ENCODE data around the gene ZFY.

Gene ZFY

DNA sequence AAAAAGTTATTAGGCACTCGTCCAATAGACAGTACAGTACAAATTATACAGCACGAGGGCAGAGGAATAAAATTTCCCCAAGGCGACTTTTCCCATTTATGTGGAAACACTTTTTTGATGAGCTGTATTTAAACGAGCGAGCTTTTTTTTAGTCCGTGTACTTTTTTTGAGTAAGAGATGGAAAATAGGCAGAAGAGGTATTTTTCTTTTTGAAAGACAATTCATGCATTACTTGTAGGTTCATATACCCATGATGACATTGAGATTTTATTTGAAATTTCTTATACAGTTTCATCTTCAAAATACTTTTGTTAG is 1.2 kb downstream of the ZFY start:
- no peaks in the 10 kb centered on the region for H3K79me2 ChIP-seq (ENCODE audit: insufficient read depth, low read length)
- no peaks in the 10 kb centered on the region for H3K36me3 ChIP-seq (ENCODE audit: low read length)
- no peaks in the 10 kb centered on the region for H3F3A ChIP-seq (ENCODE audit: insufficient read depth)
- no peak overlapping the region for H3K4me3 ChIP-seq (ENCODE audit: insufficient read depth, low read length, poor library complexity, severe bottlenecking)
- no peak for TF ChIP-seq EZH2phosphoT487 (conservative IDR thresholded peaks at IDR 0.05; ENCODE audit: low read length)
- H3K4me2 ChIP-seq (ENCODE audit: low read depth, low read length, poor library complexity, severe bottlenecking): no peak overlapping the region
- no peak overlapping the region for H3K9ac ChIP-seq (ENCODE audit: low read length)
- no peak overlapping the region for H2AFZ ChIP-seq (ENCODE audit: low read depth, low read length, severe bottlenecking)
- H3K9me2 ChIP-seq (replicated peaks; ENCODE audit: insufficient read depth, low read length): no peaks in the 10 kb centered on the region
- H3K9me3 ChIP-seq (ENCODE audit: insufficient read depth, low read length): no peaks in the 10 kb centered on the region
- no peaks in the 10 kb centered on the region for H3K27me3 ChIP-seq (ENCODE audit: low read length)
- H4K20me1 ChIP-seq (ENCODE audit: low read depth, low read length): no peaks in the 10 kb centered on the region
- no peak overlapping the region for H3K27ac ChIP-seq (ENCODE audit: low read depth, low read length)

- Histone ChIP-seq H3K9me2 (replicated peaks; ENCODE audit: insufficient read depth, low read length) (no peaks in the 10 kb centered on the region), H3K4me2 (ENCODE audit: low read depth, low read length, poor library complexity, severe bottlenecking) (no peak overlapping the region), H4K20me1 (ENCODE audit: low read depth, low read length) (no peaks in the 10 kb centered on the region), H3K79me2 (ENCODE audit: insufficient read depth, low read length) (no peaks in the 10 kb centered on the region), H3K27me3 (ENCODE audit: low read length) (no peaks in the 10 kb centered on the region), H3K9me3 (ENCODE audit: insufficient read depth, low read length) (no peaks in the 10 kb centered on the region), H2AFZ (ENCODE audit: low read depth, low read length, severe bottlenecking) (no peak overlapping the region), H3K36me3 (ENCODE audit: low read length) (no peaks in the 10 kb centered on the region), H3K4me3 (ENCODE audit: insufficient read depth, low read length, poor library complexity, severe bottlenecking) (no peak overlapping the region), H3K27ac (ENCODE audit: low read depth, low read length) (no peak overlapping the region), H3K9ac (ENCODE audit: low read length) (no peak overlapping the region), H3F3A (ENCODE audit: insufficient read depth) (no peaks in the 10 kb centered on the region)
- TF ChIP-seq CTCF (IDR thresholded peaks at IDR 0.05; ENCODE audit: insufficient read depth, low read length, poor library complexity, severe bottlenecking): no peak
- no peak for TF ChIP-seq EZH2phosphoT487 (conservative IDR thresholded peaks at IDR 0.05; ENCODE audit: low read length)
These were observed 2.0 kb downstream of the ZFY start for GRCh38 chrY:2937149-2937548.

DNA sequence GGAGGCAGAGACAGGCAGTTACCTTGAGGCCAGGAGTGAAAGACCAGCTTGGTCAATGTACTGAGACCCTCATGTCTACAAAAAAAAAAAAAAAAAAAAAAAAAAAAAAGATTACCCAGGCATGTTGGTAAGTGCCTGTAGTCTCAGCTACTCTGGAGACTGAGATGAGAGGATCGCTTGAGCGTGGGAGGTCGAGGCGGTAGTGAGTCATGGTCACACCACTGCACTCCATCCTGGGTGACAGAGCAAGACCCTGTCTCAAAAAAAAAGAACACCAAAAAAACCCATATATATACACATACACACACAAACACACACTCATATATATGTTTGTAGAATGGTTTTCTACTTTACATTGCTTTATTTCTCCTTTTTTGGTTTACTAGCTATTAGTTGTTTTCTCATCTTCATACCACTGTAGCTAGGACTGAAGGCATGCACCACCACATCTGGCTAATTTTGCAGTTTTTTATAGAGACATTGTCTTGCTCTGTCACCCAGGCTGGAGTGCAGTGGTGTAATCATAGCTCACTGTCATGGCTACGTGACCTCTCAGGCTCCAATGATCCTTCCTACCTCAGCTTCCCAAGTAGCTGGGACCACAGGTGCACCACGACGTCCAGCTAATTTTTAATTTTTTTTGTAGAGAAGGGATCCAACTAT is 14.5 kb downstream of the ZFY start:
- H3K4me3 ChIP-seq (ENCODE audit: insufficient read depth, low read length, poor library complexity, severe bottlenecking): no peak overlapping the region
- H3K36me3 ChIP-seq (ENCODE audit: low read length): no peaks in the 10 kb centered on the region
- H2AFZ ChIP-seq (ENCODE audit: low read depth, low read length, severe bottlenecking): no peak overlapping the region
- H3F3A ChIP-seq (ENCODE audit: insufficient read depth): no peaks in the 10 kb centered on the region
- no peaks in the 10 kb centered on the region for H3K27me3 ChIP-seq (ENCODE audit: low read length)
- H3K9ac ChIP-seq (ENCODE audit: low read length): no peak overlapping the region
- H3K9me3 ChIP-seq (ENCODE audit: insufficient read depth, low read length): no peaks in the 10 kb centered on the region
- TF ChIP-seq CTCF (IDR thresholded peaks at IDR 0.05; ENCODE audit: insufficient read depth, low read length, poor library complexity, severe bottlenecking) (no peak), EZH2phosphoT487 (conservative IDR thresholded peaks at IDR 0.05; ENCODE audit: low read length) (no peak)
- no peak overlapping the region for H3K27ac ChIP-seq (ENCODE audit: low read depth, low read length)
- no peaks in the 10 kb centered on the region for H3K9me2 ChIP-seq (replicated peaks; ENCODE audit: insufficient read depth, low read length)
- H3K4me2 ChIP-seq (ENCODE audit: low read depth, low read length, poor library complexity, severe bottlenecking): no peak overlapping the region
- no peaks in the 10 kb centered on the region for H4K20me1 ChIP-seq (ENCODE audit: low read depth, low read length)
- no peaks in the 10 kb centered on the region for H3K79me2 ChIP-seq (ENCODE audit: insufficient read depth, low read length)

- H3K9ac ChIP-seq (ENCODE audit: low read length): no peak overlapping the region
- H3K79me2 ChIP-seq (ENCODE audit: insufficient read depth, low read length): no peaks in the 10 kb centered on the region
- no peaks in the 10 kb centered on the region for H4K20me1 ChIP-seq (ENCODE audit: low read depth, low read length)
- no peaks in the 10 kb centered on the region for H3K27me3 ChIP-seq (ENCODE audit: low read length)
- no peak overlapping the region for H3K4me3 ChIP-seq (ENCODE audit: insufficient read depth, low read length, poor library complexity, severe bottlenecking)
- no peaks in the 10 kb centered on the region for H3K36me3 ChIP-seq (ENCODE audit: low read length)
- no peaks in the 10 kb centered on the region for H3F3A ChIP-seq (ENCODE audit: insufficient read depth)
- no peak overlapping the region for H3K4me2 ChIP-seq (ENCODE audit: low read depth, low read length, poor library complexity, severe bottlenecking)
- no peaks in the 10 kb centered on the region for H3K9me3 ChIP-seq (ENCODE audit: insufficient read depth, low read length)
- H2AFZ ChIP-seq (ENCODE audit: low read depth, low read length, severe bottlenecking): no peak overlapping the region
- H3K9me2 ChIP-seq (replicated peaks; ENCODE audit: insufficient read depth, low read length): no peaks in the 10 kb centered on the region
- H3K27ac ChIP-seq (ENCODE audit: low read depth, low read length): no peak overlapping the region
- no peak for TF ChIP-seq EZH2phosphoT487 (conservative IDR thresholded peaks at IDR 0.05; ENCODE audit: low read length)
These were observed 15.5 kb downstream of the ZFY start for GRCh38 chrY:2950655-2951054.
